Measurements from ENCODE around the gene TTBK1.

TTBK1 gene

DNA sequence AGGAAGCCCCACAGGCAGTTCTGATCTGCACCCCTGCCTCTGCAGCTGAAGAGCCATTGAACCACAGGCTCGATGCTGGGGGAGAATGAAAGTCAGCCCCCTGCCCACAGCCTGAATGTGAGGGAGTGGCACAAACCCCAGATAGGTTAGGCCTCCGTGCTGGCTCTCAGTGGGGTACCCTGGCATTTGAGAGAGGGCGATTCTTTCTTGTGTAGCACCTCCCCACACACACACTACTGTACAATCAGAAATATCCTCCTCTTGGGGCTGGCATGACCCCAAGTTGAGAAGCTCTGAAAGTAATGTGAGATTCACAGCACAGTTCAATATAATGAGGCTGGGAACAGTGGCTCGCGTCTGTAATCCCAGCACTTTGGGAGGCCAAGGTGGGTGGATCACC, 17.9 kb downstream of the TTBK1 start:
- no peak for TF ChIP-seq CTCF (IDR thresholded peaks at IDR 0.05)
- DNase-seq: no peak

GRCh38 chr6:43262000-43262779, 18.9 kb downstream of the TTBK1 start:
- Histone ChIP-seq H3K36me3 (no peaks in the 10 kb centered on the region), H3K9me3 (no peaks in the 10 kb centered on the region), H3K27me3 (peaks cover 0 to 12% of the 10 kb centered on the region in 2 donors), H3K4me1 (no peaks in the 10 kb centered on the region), H3K4me3 (no peak overlapping the region), H3K27ac (no peak overlapping the region)
- intact Hi-C loops (cut with DNase I; ENCODE audit: low total_unique reads): loop anchor here (10.0 kb wide), 1 partner anchor 243 kb away; no protein-coding TSS in a partner anchor
- no peak for TF ChIP-seq CTCF (IDR thresholded peaks at IDR 0.05)
- DNase-seq: no peak

More for the DNA sequence above, 17.9 kb downstream of the TTBK1 start:
- H3K4me3 ChIP-seq: no peak overlapping the region
- H3K4me1 ChIP-seq: no peaks in the 10 kb centered on the region
- H3K27me3 ChIP-seq: peaks cover 0 to 17% of the 10 kb centered on the region in 2 donors
- intact Hi-C loops (cut with DNase I; ENCODE audit: low total_unique reads): loop anchor here (10.0 kb wide), 1 partner anchor 244 kb away; no protein-coding TSS in a partner anchor
- H3K27ac ChIP-seq: no peak overlapping the region
- H3K36me3 ChIP-seq: no peaks in the 10 kb centered on the region
- no peaks in the 10 kb centered on the region for H3K9me3 ChIP-seq

DNA sequence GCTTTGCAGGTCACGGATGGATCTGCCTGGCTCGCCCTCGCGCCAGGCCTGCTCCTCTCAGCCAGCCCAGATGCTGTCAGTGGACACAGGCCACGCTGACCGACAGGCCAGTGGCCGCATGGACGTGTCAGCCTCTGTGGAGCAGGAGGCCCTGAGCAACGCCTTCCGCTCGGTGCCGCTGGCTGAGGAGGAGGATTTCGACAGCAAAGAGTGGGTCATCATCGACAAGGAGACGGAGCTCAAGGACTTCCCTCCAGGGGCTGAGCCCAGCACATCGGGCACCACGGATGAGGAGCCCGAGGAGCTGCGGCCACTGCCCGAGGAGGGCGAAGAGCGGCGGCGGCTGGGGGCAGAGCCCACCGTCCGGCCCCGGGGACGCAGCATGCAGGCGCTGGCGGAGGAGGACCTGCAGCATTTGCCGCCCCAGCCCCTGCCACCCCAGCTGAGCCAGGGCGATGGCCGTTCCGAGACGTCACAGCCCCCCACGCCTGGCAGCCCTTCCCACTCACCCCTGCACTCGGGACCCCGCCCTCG, 19.6 kb downstream of the TTBK1 start:
- peaks cover 0 to 3% (median 2%) of the 10 kb centered on the region in 4 donors for H3K4me1 ChIP-seq
- DNase-seq: no peak
- intact Hi-C loops (cut with DNase I; ENCODE audit: low total_unique reads): loop anchor here (10.0 kb wide), 1 partner anchor 242 kb away; no protein-coding TSS in a partner anchor
- H3K36me3 ChIP-seq: no peaks in the 10 kb centered on the region
- H3K9me3 ChIP-seq: no peaks in the 10 kb centered on the region
- H3K4me3 ChIP-seq: no peak overlapping the region
- peaks cover 0 to 8% of the 10 kb centered on the region in 2 donors for H3K27me3 ChIP-seq
- no peak overlapping the region for H3K27ac ChIP-seq
- TF ChIP-seq CTCF (IDR thresholded peaks at IDR 0.05): no peak

DNA sequence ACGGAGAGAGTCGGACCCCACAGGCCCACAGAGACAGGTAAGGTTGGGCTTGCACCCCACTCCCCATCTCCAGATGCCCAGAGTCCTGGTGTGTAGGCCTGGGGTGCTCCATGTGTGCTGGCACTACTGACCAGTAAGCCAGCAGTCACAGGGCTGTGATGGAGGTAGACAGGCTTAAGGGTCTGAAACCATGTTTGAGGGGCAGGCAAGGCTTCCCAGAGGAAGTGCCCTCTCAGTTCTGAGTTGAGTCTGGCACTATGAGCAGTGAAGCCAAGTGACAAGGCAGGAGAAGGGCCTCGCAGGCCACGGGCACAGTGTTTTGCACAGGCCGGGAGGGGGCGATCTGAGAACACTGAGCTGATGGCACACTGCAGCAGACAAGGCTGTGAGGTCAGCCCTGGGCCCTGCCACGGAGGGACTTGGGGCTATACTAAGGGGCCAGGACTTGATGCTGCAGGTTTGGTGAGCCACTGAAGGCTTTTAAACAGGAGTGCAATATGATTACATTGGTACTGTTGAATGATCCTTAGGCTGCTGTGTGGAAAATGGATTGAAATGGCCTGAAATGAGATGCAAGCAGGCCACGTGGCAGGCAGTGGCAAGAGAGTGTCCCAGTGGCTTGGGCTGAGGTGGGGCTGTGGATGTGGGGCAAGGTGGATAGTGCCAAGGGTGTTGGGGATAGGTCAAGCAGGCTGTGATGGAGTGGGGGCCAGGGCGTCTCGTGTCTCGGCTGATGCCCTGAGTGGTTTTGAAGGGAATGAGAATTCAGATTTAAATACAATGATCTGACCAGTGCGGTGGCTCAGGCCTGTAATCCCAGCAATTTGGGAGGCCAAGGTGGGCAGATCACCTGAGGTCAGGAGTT, 20.3 kb downstream of the TTBK1 start:
- intact Hi-C loops (cut with DNase I; ENCODE audit: low total_unique reads): loop anchor here (2.0 to 10.0 kb wide), 2 partner anchors 71 to 241 kb away; no protein-coding TSS in a partner anchor
- peak; percentile 56 to 67 for TF ChIP-seq CTCF (IDR thresholded peaks at IDR 0.05)
- no peaks in the 10 kb centered on the region for H3K9me3 ChIP-seq
- peak in 1 of 2 donors; percentile 60 for DNase-seq
- peaks cover 0 to 8% of the 10 kb centered on the region in 2 donors for H3K27me3 ChIP-seq
- H3K4me1 ChIP-seq: peaks cover 0 to 10% (median 9%) of the 10 kb centered on the region in 4 donors
- H3K27ac ChIP-seq: no peak overlapping the region
- H3K4me3 ChIP-seq: no peak overlapping the region
- H3K36me3 ChIP-seq: no peaks in the 10 kb centered on the region

- Histone ChIP-seq H3K4me1 (peaks cover 0 to 21% (median 20%) of the 10 kb centered on the region in 4 donors), H3K9me3 (no peaks in the 10 kb centered on the region), H3K27ac (no peak overlapping the region), H3K36me3 (no peaks in the 10 kb centered on the region), H3K4me3 (no peak overlapping the region), H3K27me3 (peaks cover 0 to 2% of the 10 kb centered on the region in 2 donors)
- intact Hi-C loops (cut with DNase I; ENCODE audit: low total_unique reads): loop anchor here (2.0 to 10.0 kb wide), 2 partner anchors 70 to 240 kb away; no protein-coding TSS in a partner anchor
- TF ChIP-seq CTCF (IDR thresholded peaks at IDR 0.05): no peak
- no peak for DNase-seq
Observed at GRCh38 chr6:43264599-43265145, 21.4 kb downstream of the TTBK1 start.
